Caco-2 (cell line): ENCODE measurements around the gene TSPAN18. TPM values are rescaled to one million over a fixed set of nuclear protein-coding genes. Genes with fewer than 3 reads are reported as not detected.

ENCODE experiments used
- BruUV-seq: library from RNA; stranded (reverse); fragments of 400-500 nt; replicated peaks from 2 replicates; lab custom pipeline; 2021; lab: Mats Ljungman, UMichigan
- CTCF ChIA-PET: fragments of 300-600 bp; sonication (Branson Sonifier 250); formaldehyde crosslinking; loops from one replicate; lab custom pipeline; 2022; ENCODE audit warnings: antibody characterized with exemption; lab: Charles Lee
- POLR2A ChIA-PET: fragments of 300-600 bp; sonication (Branson Sonifier 250); formaldehyde crosslinking; loops from one replicate; lab custom pipeline; 2022; ENCODE audit warnings: antibody characterized with exemption; lab: Charles Lee
- DNase-seq, 2 experiments: peaks; one replicate each; pipeline versions ENCODE4 v3.0.0 to v3.0.0-alpha.2; 2020 to 2022
- H3K27me3 ChIP-seq: replicated peaks from 2 replicates; pipeline ENCODE4 v1.6.0; 2011; ENCODE audit warnings: low read length; ENCODE audit not compliant: control insufficient read depth, insufficient read depth
- H3K36me3 ChIP-seq: 2 replicates; pipeline ENCODE4 v1.5.1; 2011; ENCODE audit warnings: low read length; ENCODE audit not compliant: control insufficient read depth, insufficient read depth
- H3K4me1 ChIP-seq: fragments of 250-450 bp; sonication (Bioruptor Pico); 2 replicates; pipeline ENCODE4 v1.5.1; 2020; ENCODE audit warnings: mild to moderate bottlenecking
- H3K4me3 ChIP-seq: 2 replicates; pipeline ENCODE4 v1.5.1; 2011; ENCODE audit warnings: low read depth, mild to moderate bottlenecking, control low read depth, low read length
- H3K9me3 ChIP-seq: fragments of 250-450 bp; sonication (Bioruptor Pico); 2 replicates; pipeline ENCODE4 v1.5.1; 2020; ENCODE audit warnings: mild to moderate bottlenecking, moderate library complexity
- H3K27ac Mint-ChIP-seq: one replicate; pipeline ENCODE4 v1.8.0; 2022; ENCODE audit warnings: mixed read lengths; ENCODE audit not compliant: unreplicated experiment
- H3K27me3 Mint-ChIP-seq: one replicate; pipeline ENCODE4 v1.8.0; 2022; ENCODE audit warnings: mixed read lengths; ENCODE audit not compliant: insufficient read depth, unreplicated experiment
- H3K36me3 Mint-ChIP-seq: one replicate; pipeline ENCODE4 v1.8.0; 2022; ENCODE audit warnings: mild to moderate bottlenecking, mixed read lengths; ENCODE audit not compliant: insufficient read depth, unreplicated experiment
- H3K4me1 Mint-ChIP-seq: one replicate; pipeline ENCODE4 v1.8.0; 2022; ENCODE audit warnings: low read depth, mixed read lengths; ENCODE audit not compliant: unreplicated experiment
- H3K4me3 Mint-ChIP-seq: one replicate; pipeline ENCODE4 v1.8.0; 2022; ENCODE audit warnings: mild to moderate bottlenecking, moderate library complexity, mixed read lengths; ENCODE audit not compliant: unreplicated experiment
- H3K9me3 Mint-ChIP-seq: one replicate; pipeline ENCODE4 v1.8.0; 2022; ENCODE audit warnings: mixed read lengths; ENCODE audit not compliant: unreplicated experiment
- CTCF ChIP-seq, 2 experiments: fragments of 200-600 bp in 1 of 2; IDR thresholded peaks; 1 replicate in 1 of 2; 2 replicates in 1 of 2; pipeline versions ENCODE4 v1.5.1 to v1.8.0; 2011 to 2022; ENCODE audit warnings: antibody characterized with exemption in 1 of 2, control low read depth in 1 of 2, inconsistent platforms in 1 of 2, low read depth in 1 of 2, low read length in 1 of 2, mild to moderate bottlenecking in 1 of 2, moderate library complexity in 1 of 2; ENCODE audit not compliant: insufficient read depth in 1 of 2, severe bottlenecking in 1 of 2, unreplicated experiment in 1 of 2
- intact Hi-C: fragments of 100-400 bp; cut with micrococcal nuclease; formaldehyde crosslinking; loops from one replicate; pipeline ENCODE4 v1.10.0; 2022; ENCODE audit not compliant: unreplicated experiment
- total RNA-seq: library from RNA; stranded (reverse); gene quantifications from 2 replicates; pipeline ENCODE4 v1.2.3, GENCODE V29; 2022

The TSPAN18 gene
- total RNA-seq, 1 experiment from 2014 or later, result 7.4 TPM

DNA sequence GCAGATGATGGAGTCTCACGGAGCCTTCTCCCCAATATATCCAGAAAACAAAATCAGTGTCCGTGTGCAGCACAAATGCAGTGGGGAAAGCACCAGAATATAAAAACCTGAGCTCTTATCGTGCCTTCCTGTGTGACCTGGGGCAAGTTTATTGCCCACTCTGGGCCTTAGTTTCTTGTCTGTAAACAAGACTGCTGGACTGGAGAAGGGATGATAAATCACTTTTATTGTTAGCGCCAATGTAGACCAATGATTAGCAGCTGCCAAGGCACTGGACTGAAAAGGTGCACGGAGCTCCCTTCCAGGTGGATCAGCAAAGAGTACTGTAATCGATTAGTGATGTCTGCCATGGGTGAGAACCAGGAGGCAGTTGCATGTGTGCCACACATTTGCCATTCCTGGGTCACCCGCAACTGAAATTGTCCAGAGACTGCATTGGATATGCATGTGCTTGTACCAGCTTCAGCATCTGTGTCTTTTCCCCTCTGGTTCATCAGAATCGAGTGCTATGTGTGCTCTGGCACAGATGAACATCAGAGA, 89.2 kb downstream of the TSPAN18 start:
- Mint-ChIP-seq H3K27ac (no peak overlapping the region), H3K4me3 (no peak overlapping the region), H3K27me3 (no peaks in the 10 kb centered on the region), H3K9me3 (no peaks in the 10 kb centered on the region), H3K4me1 (no peaks in the 10 kb centered on the region), H3K36me3 (no peaks in the 10 kb centered on the region)
- ChIA-PET POLR2A (no interaction called here), CTCF (no interaction called here)
- Histone ChIP-seq H3K4me1 (no peaks in the 10 kb centered on the region), H3K27me3 (peaks cover 1% of the 10 kb centered on the region), H3K36me3 (no peaks in the 10 kb centered on the region), H3K4me3 (no peak overlapping the region), H3K9me3 (no peaks in the 10 kb centered on the region)
- intact Hi-C loops, result no loop called here
- no peak for TF ChIP-seq CTCF (IDR thresholded peaks at IDR 0.05; ENCODE audit: insufficient read depth in 1 of 2, low read depth in 1 of 2, low read length in 1 of 2, severe bottlenecking in 1 of 2, unreplicated experiment in 1 of 2)
- BruUV-seq, result no TSS peak
- no peak for DNase-seq

DNA sequence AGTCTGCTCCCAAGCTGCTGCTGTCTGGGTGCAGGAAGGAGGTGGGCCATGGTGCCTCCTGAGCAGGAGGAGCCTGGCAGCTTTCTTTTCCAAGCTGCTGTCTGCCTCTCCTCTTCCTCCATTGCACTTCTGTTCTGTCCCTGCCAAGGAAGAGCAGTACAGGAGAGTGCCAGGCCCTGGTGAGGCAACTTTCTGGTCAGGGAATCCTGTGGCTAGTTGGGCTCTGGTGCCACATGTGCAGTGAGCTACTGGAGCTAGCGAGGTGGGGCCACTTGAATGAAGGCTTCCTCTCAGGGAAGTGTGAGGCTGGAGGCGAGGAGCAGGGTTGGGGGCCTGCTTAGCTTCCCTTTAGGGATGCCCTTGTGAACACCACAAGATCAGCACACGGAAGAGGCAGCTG, 90.0 kb downstream of the TSPAN18 start:
- Histone ChIP-seq H3K27me3 (peaks cover 1% of the 10 kb centered on the region), H3K4me1 (no peaks in the 10 kb centered on the region), H3K9me3 (no peaks in the 10 kb centered on the region), H3K36me3 (no peaks in the 10 kb centered on the region), H3K4me3 (no peak overlapping the region)
- no TSS peak for BruUV-seq
- no peak for DNase-seq
- ChIA-PET CTCF (interaction anchor here (1.0 kb wide), 1 partner anchor 42 kb away, joined by 3 read pairs; no protein-coding TSS in a partner anchor), POLR2A (interaction anchor here (0.6 kb wide), 1 partner anchor 646 kb away, joined by 3 read pairs; no protein-coding TSS in a partner anchor)
- intact Hi-C loops, result no loop called here
- Mint-ChIP-seq H3K36me3 (no peaks in the 10 kb centered on the region), H3K4me1 (no peaks in the 10 kb centered on the region), H3K27me3 (no peaks in the 10 kb centered on the region), H3K4me3 (no peak overlapping the region), H3K9me3 (no peaks in the 10 kb centered on the region), H3K27ac (no peak overlapping the region)
- no peak for TF ChIP-seq CTCF (IDR thresholded peaks at IDR 0.05; ENCODE audit: insufficient read depth in 1 of 2, low read depth in 1 of 2, low read length in 1 of 2, severe bottlenecking in 1 of 2, unreplicated experiment in 1 of 2)

- no TSS peak for BruUV-seq
- no peaks in the 10 kb centered on the region for H3K9me3 ChIP-seq
- intact Hi-C loops, result no loop called here
- no peak for DNase-seq
- no peak overlapping the region for H3K4me3 Mint-ChIP-seq
- H3K4me1 Mint-ChIP-seq, result no peaks in the 10 kb centered on the region
- H3K27me3 ChIP-seq, result peaks cover 1% of the 10 kb centered on the region
- no peaks in the 10 kb centered on the region for H3K36me3 Mint-ChIP-seq
- no peaks in the 10 kb centered on the region for H3K4me1 ChIP-seq
- H3K9me3 Mint-ChIP-seq, result no peaks in the 10 kb centered on the region
- no peaks in the 10 kb centered on the region for H3K27me3 Mint-ChIP-seq
- no peak overlapping the region for H3K4me3 ChIP-seq
- ChIA-PET POLR2A (no interaction called here), CTCF (interaction anchor here (1.0 kb wide), 1 partner anchor 42 kb away, joined by 3 read pairs; no protein-coding TSS in a partner anchor)
- no peak overlapping the region for H3K27ac Mint-ChIP-seq
- TF ChIP-seq CTCF (IDR thresholded peaks at IDR 0.05; ENCODE audit: insufficient read depth in 1 of 2, low read depth in 1 of 2, low read length in 1 of 2, severe bottlenecking in 1 of 2, unreplicated experiment in 1 of 2), result no peak
- H3K36me3 ChIP-seq, result no peaks in the 10 kb centered on the region
Observed at GRCh38 chr11:44817207-44817949, 90.6 kb downstream of the TSPAN18 start.
